ENCODE results near the gene LYSMD1.

LYSMD1 gene

GRCh38 chr1:151199873-151200581, 34.3 kb upstream of the LYSMD1 start:
- peak; percentile 6 for ATAC-seq

DNA sequence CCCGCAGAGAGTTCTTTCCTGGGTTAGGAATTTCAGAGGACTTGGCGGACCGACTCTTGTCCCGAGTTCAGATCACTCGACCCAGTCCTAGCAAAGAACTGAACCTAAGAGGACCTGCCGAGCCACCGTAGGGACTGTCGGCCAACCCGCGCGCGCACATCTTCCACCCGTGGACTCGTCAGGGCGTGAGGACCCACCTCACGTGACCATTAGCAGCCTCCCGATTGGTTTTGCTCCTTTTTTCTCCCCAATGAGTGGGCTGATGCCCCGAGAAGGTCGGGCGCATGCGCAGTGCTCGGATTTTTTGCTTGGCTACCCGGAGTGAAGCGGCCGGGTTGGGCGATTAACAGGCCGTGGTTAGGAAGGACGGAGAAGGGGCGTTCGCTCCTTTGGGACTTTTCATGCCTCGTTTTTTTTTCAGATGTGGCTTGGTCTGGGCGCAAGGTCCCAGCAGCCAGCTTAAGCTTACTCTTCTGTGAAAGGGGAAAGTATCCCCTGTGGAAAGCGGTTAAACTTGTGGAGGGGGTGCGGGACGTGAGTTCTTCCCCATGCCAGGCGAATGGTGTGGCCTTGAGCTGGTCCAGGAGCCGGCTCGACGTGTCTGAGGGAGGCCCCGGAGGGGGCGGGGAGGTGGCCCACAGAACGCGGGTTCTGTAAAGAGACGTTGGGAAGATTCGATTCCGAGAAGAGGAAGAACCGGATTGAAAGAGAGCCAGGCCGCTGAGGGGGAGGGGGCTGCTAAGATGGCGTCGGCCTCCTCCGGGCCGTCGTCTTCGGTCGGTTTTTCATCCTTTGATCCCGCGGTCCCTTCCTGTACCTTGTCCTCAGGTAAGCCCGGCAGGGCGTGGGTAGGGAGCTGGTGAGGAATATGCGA, 32.8 kb upstream of the LYSMD1 start, which contains the start of gene PIP5K1A:
PIP5K1A (plus strand) TSS at position 299 of the 874 bp plus-strand sequence; CDS start at position 744, 445 bp downstream.
- peak; percentile 77 for ATAC-seq
- TF ChIP-seq RARB (CRISPR knock-in tag; IDR thresholded peaks at IDR 0.05) = no peak
- TF ChIP-seq ZNF565 (CRISPR knock-in tag; conservative IDR thresholded peaks at IDR 0.05; ENCODE audit: low read depth) = no peak
- no peak for TF ChIP-seq ISL1 (CRISPR knock-in tag; IDR thresholded peaks at IDR 0.05)
- TF ChIP-seq ARNTL (CRISPR knock-in tag; IDR thresholded peaks at IDR 0.05; ENCODE audit: borderline replicate concordance, low read depth) = no peak
- TF ChIP-seq ZFP30 (CRISPR knock-in tag; IDR thresholded peaks at IDR 0.05) = no peak
- no peak for TF ChIP-seq ZC3H10 (CRISPR knock-in tag; IDR thresholded peaks at IDR 0.05)
- TF ChIP-seq, protein P1, sequence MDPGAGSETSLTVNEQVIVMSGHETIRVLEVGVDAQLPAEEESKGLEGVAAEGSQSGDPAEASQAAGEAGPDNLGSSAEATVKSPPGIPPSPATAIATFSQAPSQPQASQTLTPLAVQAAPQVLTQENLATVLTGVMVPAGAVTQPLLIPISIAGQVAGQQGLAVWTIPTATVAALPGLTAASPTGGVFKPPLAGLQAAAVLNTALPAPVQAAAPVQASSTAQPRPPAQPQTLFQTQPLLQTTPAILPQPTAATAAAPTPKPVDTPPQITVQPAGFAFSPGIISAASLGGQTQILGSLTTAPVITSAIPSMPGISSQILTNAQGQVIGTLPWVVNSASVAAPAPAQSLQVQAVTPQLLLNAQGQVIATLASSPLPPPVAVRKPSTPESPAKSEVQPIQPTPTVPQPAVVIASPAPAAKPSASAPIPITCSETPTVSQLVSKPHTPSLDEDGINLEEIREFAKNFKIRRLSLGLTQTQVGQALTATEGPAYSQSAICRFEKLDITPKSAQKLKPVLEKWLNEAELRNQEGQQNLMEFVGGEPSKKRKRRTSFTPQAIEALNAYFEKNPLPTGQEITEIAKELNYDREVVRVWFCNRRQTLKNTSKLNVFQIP (CRISPR knock-in tag; IDR thresholded peaks at IDR 0.05; ENCODE audit: borderline replicate concordance, low read depth) = no peak
- no peak for TF ChIP-seq PPARA (CRISPR knock-in tag; IDR thresholded peaks at IDR 0.05; ENCODE audit: borderline replicate concordance)
- TF ChIP-seq GLIS3 (CRISPR knock-in tag; IDR thresholded peaks at IDR 0.05) = no peak
- no peak for TF ChIP-seq SNAI2 (CRISPR knock-in tag; IDR thresholded peaks at IDR 0.05)
- TF ChIP-seq PATZ1 (CRISPR knock-in tag; IDR thresholded peaks at IDR 0.05; ENCODE audit: borderline replicate concordance) = no peak
- TF ChIP-seq CREB5 (CRISPR knock-in tag; IDR thresholded peaks at IDR 0.05; ENCODE audit: low read depth) = no peak
- TF ChIP-seq ZNF8 (CRISPR knock-in tag; IDR thresholded peaks at IDR 0.05) = no peak
- no peak for TF ChIP-seq TSHZ2 (CRISPR knock-in tag; IDR thresholded peaks at IDR 0.05)
- no peak for TF ChIP-seq ESRRG (CRISPR knock-in tag; IDR thresholded peaks at IDR 0.05)
- no peak for TF ChIP-seq ZFP3 (CRISPR knock-in tag; IDR thresholded peaks at IDR 0.05)
- no peak for TF ChIP-seq CSDC2 (CRISPR knock-in tag; IDR thresholded peaks at IDR 0.05)

More at GRCh38 chr1:151199873-151200581, 34.3 kb upstream of the LYSMD1 start:
- 0 out of 2 replicates have a peak, but pooled peaks have one; percentile 23 for TF ChIP-seq PATZ1 (CRISPR knock-in tag; IDR thresholded peaks at IDR 0.05; ENCODE audit: borderline replicate concordance)
- no peak for TF ChIP-seq TSHZ2 (CRISPR knock-in tag; IDR thresholded peaks at IDR 0.05)

Data from SK-N-SH treated with all-trans-retinoic acid at 6 μM for 48 hours (cell line).